GM18951 (cell line): ENCODE measurements around the gene MAP3K4.
A peak's percentile ranks its signal among the peaks of the same experiment; 100 is the strongest.
"Not testable (repeated sequence)": the region's sequence is repeated elsewhere in the genome, so short reads cannot be mapped to it uniquely, and the experiment has no call there.

Source experiments
- POLR2A ChIP-seq: IDR thresholded peaks from 4 replicates; pipeline ENCODE4 v1.6.1; 2011; ENCODE audit warnings: mild to moderate bottlenecking; ENCODE audit not compliant: insufficient read length, insufficient read depth; ENCODE audit errors: extremely low read depth
- in situ Hi-C: fragments of 300-500 bp; cut with MboI; formaldehyde crosslinking; loops from one replicate; pipeline ENCODE4 v1.12.0; 2022; ENCODE audit warnings: low sequenced_read_pairs, mixed read lengths, inconsistent platforms; ENCODE audit not compliant: unreplicated experiment

Gene MAP3K4

DNA sequence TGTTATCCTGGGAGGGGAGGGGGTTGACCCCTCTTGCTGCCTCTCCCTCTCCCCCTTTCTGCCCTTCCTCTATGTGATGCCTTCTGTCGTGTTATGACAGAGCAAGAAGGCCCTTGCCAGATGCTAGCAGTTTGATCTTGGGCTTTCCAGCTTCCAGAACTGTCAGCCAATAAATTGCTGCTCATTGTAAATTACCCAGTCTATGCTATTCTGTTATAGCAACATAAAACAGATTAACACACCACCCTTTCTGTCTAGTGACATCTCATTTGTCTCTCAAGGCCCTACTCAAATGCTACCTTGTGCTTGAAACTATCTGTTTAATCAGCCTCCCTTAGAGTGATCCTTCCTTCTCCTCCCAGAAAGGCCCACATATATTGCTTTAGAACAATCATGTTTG is 16.4 kb upstream of the MAP3K4 start:
- in situ Hi-C loops: no loop called here
- no peak for TF ChIP-seq POLR2A

DNA sequence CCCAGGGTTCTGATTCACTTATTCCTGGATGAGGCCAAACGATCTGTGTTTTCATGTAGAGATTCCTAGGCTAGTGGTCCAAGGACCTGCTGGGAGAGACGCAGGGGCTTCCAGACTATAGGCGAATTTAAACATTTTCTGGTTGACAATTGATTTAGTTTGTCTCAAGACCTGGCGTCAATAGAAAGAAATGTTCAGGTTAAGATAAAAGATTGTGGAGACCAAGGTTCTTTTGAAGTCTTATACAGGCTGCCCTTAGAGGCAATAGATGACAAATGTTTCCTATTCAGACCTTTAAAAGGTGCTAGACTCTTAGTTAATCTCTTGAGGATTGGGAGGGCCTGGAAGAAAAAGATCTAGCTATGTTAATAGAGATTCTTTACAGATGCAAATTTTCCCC is 15.6 kb upstream of the MAP3K4 start:
- in situ Hi-C loops: not testable (repeated sequence)

DNA sequence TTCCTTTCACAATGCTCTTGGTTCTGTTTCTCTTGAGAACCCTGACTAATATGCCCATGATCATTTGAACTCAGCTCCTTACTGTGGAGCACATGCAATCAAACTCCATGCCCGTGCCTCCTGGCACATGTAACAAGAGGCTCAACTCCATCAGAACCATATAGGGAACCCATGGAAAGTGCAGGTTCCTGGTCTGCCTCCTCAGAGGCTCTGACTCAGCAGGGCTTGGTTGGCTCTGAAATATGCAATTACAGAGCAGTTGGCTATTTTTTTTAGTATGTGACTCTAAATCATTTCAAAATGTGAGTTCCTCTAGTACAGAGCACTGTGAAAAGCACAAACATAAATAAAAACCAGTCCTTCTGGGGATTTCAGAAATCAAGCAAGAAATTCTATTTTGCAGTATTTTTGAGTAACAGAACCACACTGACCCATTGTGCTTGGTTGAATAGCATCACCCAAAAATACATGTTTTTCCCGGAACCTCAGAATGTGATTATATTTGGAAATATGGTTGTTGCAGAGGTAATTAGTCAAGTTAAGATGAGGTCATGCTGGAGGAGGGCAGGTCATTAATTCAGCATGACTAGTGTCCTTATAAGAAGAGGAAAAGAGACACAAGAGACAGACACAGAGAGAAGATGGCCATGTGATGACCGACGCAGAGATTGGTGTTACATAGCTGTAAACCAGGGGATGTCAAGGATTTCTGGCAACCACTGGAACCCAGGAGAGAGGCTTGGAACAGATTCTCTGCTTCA is 13.2 kb upstream of the MAP3K4 start:
- in situ Hi-C loops: no loop called here

DNA sequence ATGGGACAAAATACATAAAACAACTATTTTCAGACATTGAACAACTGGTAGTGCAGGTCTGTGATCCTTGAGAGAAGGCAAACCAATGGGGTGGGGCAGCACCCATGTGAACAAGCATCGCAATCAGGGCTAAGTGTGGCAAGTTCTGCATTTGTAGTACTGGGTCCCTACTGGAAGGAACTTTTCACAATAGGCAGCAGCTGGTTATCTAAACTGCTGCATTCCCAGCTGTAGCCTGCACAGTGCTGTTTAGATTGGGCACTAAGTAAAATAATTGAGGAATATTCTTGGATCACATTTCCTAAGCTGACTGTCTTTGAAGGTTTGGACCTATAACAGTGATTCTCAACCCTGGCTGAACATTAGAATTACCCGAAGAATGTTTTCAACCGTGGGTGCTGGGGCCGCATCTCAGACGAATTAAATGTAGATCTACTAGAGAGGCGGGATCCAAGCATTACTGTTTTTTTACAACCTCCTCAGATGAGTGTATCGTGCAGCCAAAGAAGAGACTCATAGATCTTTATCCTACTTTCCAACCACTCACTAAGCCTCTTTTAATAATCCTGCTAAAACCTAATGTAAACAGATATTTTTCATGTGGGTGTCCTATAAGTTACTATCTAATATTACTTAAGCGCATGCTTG is 12.4 kb upstream of the MAP3K4 start:
- no peak for TF ChIP-seq POLR2A
- in situ Hi-C loops: no loop called here

More for the DNA sequence above, 13.2 kb upstream of the MAP3K4 start:
- TF ChIP-seq POLR2A: no peak

DNA sequence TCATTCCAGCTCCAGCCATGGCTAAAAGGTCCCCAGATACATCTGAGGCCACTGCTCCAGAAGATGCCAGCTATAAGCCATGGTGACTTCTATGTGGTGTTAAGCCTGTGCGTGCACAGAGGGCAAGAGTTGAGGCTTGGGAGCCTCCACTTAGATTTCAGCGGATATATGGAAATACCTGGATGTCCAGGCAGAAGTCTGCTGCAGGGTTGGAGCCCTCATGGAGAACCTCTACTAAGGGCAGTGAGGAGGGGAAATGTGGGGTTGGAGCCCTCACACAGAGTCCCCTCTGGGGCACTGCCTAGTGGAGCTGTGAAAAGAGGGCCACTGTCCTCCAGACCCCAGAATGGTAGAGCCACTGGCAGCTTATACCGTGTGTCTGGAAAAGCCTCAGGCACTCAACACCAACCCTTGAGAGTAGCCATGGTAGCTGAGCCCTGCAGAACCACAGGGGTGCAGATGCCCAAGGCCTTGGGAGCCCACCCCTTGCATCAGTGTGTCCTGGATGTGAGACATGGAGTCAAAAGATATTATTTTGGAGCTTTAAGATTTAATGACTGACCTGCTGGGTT is 8.1 kb upstream of the MAP3K4 start:
- in situ Hi-C loops: not testable (repeated sequence)

DNA sequence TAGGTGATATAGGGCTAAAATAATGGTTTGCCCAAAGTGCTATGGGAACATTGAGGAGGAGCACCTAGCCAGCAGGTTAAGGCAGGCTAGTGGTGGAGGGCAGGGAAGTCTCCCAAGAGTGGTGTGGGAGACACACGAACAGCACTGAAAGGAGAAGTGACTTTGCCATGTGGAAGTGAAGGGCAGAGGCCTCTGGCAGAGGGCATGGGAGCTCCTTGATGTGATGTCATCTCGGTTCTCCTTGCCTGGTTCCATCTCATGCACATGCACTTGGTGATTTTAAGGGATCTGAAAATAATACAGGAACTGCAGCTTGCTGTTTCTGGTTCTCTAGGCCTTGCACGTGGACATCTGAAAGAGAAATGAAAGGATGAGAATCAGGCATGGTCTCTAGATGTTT is 4.7 kb upstream of the MAP3K4 start:
- TF ChIP-seq POLR2A: no peak
- in situ Hi-C loops: no loop called here

DNA sequence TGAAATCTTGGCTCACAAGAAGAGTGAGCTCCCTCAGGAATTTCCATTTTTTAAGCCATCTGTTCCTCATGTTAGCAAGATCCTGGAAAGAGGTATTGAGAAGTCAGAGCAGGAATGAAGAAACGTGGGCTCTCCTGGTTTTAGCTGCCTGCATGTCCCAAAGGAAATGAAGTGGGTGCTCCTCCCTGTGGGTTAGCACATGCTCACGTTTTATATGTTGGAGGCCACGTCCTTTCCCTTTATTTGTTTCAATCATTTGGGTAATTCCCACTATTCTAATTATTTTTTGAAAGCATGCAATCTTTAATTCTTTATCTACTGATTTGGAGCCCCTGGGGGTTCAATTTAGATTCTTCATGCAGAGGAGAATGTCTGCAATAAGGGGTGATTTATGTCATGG is 4.3 kb upstream of the MAP3K4 start:
- in situ Hi-C loops: no loop called here
- TF ChIP-seq POLR2A: no peak

DNA sequence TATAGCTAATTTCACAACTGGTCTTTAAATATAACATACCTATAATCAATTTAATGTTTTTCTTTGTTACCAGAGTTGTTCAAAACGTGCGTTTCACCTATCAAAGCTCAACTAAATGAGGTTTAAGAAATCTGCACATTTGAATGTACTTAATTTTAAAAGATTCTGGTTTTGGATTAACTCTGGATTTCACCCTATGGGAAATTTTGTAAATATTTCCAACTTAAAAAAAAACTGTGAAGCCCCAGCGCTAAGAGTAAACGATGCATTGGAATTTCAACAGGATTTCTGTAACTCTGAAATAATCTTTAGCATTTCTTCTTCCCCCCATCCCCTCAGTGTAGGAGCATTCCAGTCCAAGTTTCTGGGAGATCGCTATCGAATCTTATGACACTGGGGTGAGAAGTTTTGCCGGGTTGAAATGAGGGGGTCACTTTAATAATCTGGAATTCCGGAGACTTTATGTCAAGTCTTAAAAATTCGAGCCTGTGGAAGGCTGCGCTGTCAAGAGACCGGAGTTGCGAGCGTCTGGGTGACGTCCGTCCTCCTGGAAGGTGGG is 643 bp upstream of the MAP3K4 start:
- in situ Hi-C loops: no loop called here
- TF ChIP-seq POLR2A: no peak

DNA sequence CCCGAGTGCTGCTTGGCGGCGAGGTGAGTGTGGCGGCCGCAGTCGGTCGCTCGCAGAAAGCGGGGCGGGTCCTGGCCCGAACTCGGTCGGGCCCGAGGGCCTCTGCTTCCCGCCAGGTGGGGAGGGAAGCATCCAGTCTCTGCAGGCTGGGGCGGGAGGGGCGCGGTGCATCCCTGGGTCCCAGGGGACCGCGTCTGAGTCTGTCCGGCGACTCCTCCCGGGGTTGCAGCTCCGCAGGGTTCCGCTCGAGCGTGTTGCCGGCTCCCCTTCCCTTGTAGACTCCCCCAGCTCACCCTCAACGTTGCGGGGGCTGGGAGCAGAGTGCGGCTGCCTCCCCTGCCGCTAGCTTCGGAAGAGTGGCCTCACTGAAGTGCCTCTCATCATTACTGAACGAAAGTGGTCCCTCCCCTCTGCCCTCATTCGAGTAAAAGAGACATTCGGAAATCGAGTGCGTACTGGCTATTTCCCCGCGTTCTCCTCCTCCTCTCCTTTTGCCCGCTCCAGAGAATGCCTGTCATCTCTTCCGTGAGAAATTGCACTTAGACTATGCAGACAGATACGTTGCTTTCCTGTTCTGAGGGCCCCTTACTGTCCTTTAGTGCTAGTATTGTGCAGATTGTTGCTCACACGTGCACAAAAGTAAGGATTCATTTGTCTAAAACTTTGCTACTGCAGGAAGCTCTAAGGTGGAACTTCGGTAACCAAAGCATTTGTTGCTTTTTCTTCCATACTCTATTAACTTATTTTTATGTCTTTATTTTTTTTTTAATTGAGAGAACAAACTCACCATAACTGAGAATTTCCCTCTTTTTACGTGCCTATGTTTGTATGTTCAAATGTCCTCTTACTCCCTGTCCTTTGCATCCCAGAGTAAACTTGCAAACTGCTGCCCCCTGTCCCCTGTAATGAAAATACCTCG is 751 bp downstream of the MAP3K4 start:
- in situ Hi-C loops: no loop called here
- peak; percentile 6 for TF ChIP-seq POLR2A

DNA sequence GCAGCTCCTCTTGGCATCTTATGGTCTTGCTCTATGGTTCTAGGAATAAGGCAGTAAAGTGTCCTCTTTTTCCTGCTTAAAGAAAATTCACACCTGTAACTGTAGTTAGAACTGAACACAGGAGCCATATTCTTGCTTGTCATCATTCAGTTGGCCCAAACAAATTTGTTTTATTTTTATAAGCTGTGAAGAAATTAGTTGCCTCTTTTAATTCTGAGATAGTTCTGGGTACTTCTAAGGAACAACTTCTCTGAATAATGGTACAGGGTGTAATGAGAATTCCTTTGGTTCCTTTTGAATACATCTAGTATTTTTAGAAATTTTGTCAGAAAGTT is 1.4 kb downstream of the MAP3K4 start:
- in situ Hi-C loops: no loop called here
- no peak for TF ChIP-seq POLR2A

DNA sequence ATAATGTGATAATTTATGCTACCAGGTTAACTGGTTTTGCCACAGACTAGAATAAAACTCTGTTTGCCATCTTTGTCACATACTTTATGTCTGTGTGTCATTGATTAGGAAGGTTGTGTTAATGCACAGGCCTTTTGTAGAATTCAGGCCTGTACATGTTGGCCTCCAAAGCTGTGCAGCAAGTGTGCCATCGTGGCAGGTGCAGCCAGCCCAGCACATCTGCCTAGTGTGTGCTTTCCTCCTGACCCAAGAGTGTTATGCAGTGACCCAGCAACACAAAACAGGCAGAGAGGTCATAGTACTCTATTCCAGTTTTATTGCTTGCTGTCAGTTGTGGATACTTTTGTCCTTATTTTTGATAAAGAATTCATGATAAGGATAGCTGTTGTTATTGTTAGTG is 3.7 kb downstream of the MAP3K4 start:
- no peak for TF ChIP-seq POLR2A
- in situ Hi-C loops: no loop called here

DNA sequence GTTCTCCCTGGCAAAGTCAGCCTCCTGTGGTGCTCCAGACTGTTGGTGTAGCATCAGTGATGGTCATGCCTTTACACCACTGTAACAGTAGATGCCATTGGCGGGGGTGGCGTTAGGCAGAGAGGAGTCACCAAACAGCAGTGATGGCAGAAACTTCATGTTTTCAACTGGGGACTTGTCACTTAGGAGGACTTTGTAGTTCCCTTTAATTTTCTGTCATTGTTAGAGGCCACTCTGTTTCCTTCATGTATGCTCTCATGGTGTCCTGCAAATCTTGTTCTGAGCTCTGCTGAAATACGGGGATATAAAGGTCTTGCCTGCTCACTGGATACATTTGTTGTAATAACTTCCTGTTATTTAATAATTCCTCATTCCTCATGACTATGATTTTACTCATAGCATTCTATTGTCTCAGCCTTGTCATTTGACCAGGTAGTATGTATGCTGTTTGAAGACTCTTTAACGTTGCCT is 4.6 kb downstream of the MAP3K4 start:
- in situ Hi-C loops: no loop called here

DNA sequence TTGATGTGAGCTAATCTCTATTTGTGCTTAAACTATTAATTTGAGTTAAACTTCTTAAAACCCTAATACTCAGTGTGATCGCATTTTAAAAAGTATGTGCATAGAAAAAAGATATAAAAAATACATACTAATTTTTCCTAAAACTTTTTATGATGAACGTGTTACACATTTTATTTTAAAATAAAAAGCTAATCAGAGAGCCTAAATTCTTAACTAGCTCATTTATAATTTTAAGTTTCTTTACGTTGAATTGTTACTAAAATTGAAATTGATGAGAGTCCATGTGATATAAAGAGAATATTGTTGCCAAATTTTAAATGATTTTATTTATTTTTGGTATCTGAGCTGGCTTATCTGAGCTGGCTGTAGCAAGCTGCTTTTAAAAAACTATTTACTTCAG is 6.6 kb downstream of the MAP3K4 start:
- no peak for TF ChIP-seq POLR2A
- in situ Hi-C loops: no loop called here

More for the DNA sequence above, 4.6 kb downstream of the MAP3K4 start:
- no peak for TF ChIP-seq POLR2A
